ENCODE results near the gene TMEM198.
A peak's percentile ranks its signal among the peaks of the same experiment; 100 is the strongest.

Gene TMEM198

DNA sequence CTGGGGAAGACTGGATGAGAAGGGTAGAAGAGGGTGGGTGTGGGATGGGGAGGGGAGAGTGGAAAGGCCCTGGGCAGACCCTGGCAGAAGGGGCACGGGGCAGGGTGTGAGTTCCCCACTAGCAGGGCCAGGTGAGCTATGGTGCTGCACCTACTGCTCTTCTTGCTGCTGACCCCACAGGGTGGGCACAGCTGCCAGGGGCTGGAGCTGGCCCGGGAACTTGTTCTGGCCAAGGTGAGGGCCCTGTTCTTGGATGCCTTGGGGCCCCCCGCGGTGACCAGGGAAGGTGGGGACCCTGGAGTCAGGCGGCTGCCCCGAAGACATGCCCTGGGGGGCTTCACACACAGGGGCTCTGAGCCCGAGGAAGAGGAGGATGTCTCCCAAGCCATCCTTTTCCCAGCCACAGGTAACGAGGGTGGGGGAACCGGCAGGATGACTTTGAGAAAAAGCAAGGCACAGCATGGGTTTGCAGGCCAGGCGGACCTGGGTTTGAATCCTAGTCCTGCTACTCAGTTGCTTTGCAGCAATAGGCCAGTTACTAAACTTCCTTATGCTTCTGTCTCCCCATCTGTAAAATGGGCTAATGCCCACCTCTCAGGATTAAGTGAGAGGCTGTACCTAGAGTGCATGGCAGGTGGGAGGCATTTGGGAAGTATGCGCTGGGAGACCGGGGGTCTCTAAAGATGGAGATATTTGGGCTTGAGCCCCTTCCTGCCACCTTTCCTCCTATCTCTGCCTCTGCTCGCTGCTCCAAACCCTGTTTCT lies 28.6 kb downstream of the TMEM198 start, which contains the start of gene INHA:
Gene INHA (plus strand): TSS at position 74 of the 765 bp plus-strand sequence. CDS start 65 bp downstream, at position 139.
- H3K36me3 Mint-ChIP-seq: no peaks in the 10 kb centered on the region
- H3K27me3 Mint-ChIP-seq: peaks cover 33% of the 10 kb centered on the region
- no peaks in the 10 kb centered on the region for H3K9me3 Mint-ChIP-seq
- no peak within 1 kb of the TSS for H3K27ac Mint-ChIP-seq
- H3K4me1 Mint-ChIP-seq: no peaks in the 10 kb centered on the region
- H3K4me3 Mint-ChIP-seq: no peak within 1 kb of the TSS

DNA sequence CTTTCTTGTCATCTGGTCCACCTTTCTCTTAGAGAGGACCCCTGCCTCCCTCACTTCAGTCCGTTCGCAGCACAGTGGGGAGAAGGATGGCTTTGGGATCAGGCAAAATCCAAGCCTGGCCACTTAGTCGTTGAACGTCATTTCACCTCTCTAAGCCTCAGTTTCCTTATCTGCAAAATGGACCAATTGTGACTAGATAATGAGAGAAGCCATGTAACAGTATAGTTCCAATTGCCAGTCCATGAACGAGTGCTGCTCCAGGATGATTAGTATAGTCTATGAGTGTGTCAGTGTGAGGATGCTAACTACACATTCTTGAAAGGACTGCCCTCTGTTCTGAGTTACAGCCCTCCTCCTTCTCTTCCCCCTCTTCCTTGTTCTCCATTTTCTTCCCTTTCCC lies 29.3 kb downstream of the TMEM198 start:
- H3K27me3 Mint-ChIP-seq: peaks cover 32% of the 10 kb centered on the region

GRCh38 chr2:219574484-219575311 lies 30.9 kb downstream of the TMEM198 start:
- Mint-ChIP-seq H3K9me3 (no peaks in the 10 kb centered on the region), H3K4me1 (no peaks in the 10 kb centered on the region), H3K27me3 (peaks cover 23% of the 10 kb centered on the region), H3K4me3 (no peak overlapping the region), H3K27ac (no peak overlapping the region), H3K36me3 (no peaks in the 10 kb centered on the region)

More for the DNA sequence above, 29.3 kb downstream of the TMEM198 start:
- H3K4me3 Mint-ChIP-seq: no peak overlapping the region
- H3K27ac Mint-ChIP-seq: peak overlapping the region; percentile 35
- H3K36me3 Mint-ChIP-seq: no peaks in the 10 kb centered on the region
- no peaks in the 10 kb centered on the region for H3K9me3 Mint-ChIP-seq
- no peaks in the 10 kb centered on the region for H3K4me1 Mint-ChIP-seq

DNA sequence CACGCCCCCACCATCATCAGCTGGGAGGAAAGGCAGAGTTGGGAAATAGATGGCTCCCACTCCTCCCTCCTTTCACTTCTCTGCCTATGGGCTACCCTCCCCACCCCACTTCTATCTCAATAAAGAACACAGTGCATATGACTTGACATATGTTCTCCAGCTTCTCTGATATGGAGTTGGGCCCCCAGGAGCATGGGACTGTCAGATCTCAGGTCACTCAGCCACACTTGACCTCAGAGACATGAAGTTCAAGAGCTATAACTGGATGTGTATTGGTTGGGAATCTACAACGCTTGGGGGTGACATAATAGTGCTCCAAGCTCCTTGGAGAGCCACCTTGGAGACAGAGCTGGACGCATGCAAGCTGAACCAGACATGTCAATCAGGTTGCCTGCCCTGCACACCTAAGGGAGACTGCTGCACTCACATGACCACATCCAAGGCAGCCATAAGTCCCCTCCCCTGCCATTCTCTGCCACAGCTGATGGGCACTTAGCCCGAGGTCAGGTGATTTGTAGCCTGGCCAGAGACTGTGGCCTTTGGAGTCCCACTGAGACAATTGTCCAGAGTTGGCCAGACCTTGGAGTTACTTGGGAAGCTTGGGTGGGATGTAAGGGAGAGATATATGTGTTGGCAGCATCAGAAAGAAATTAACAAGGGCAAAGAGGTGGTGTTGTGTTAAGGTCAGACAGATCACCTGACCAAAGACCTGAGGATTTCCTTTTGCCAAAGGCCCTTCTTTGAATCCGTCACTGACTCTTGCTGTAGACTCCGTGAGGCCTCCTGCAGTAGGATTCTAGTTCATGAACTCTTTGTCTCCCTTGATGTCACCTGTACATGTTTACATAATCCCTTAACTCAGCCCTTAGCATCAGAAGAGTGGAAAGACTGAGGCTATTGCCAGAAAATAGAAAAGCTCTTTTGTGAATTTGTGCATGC lies 32.0 kb downstream of the TMEM198 start:
- no peaks in the 10 kb centered on the region for H3K4me1 Mint-ChIP-seq
- no peaks in the 10 kb centered on the region for H3K36me3 Mint-ChIP-seq
- no peaks in the 10 kb centered on the region for H3K9me3 Mint-ChIP-seq

DNA sequence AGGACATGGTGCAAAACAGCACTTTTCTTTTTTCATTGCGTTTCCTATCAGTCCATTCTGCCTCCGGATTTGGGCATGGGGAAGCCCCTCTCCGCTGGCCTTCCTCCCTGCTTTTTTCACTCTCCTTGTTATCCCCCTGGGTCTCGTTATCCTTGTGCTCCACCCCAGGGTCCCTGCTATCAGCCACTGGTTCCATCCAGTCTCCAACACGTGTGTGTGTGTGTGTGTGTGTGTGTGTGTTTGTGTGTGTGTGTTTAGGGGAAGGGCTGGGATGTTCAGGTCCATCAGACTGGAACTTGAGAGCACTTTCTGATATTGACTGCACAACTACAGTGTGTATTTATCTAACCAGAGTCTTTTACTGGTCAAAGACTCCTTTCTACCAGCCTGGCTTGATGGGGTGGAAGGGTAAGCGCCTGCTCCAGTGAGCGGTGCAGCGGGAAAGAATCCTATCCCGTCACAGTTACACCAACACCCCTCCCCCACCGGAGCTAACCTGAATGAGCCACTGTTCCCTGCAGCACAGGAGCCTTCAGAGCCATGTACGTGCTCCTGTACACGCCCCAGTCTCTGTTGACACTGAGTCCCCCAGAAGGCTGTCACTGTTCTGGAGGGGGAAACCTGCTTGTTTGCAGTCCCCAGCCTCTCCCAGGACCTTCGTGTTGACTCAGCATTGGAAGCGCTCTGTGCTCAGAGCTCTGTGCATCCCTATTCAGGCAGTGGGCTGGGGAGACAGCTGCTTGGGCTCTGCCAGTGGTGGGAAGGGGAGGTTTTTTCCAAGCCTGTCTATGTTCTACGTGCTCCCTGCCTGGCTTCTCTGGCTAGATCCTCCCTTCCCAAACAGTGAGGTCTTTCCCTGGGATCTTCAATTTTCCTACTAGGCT lies 32.9 kb downstream of the TMEM198 start:
- no peaks in the 10 kb centered on the region for H3K36me3 Mint-ChIP-seq
- no peaks in the 10 kb centered on the region for H3K4me1 Mint-ChIP-seq
- no peak overlapping the region for H3K27ac Mint-ChIP-seq
- peaks cover 20% of the 10 kb centered on the region for H3K27me3 Mint-ChIP-seq
- no peaks in the 10 kb centered on the region for H3K9me3 Mint-ChIP-seq
- H3K4me3 Mint-ChIP-seq: no peak overlapping the region

More for the DNA sequence above, 32.0 kb downstream of the TMEM198 start:
- Mint-ChIP-seq H3K27ac (no peak overlapping the region), H3K4me3 (no peak overlapping the region), H3K27me3 (peaks cover 21% of the 10 kb centered on the region)

DNA sequence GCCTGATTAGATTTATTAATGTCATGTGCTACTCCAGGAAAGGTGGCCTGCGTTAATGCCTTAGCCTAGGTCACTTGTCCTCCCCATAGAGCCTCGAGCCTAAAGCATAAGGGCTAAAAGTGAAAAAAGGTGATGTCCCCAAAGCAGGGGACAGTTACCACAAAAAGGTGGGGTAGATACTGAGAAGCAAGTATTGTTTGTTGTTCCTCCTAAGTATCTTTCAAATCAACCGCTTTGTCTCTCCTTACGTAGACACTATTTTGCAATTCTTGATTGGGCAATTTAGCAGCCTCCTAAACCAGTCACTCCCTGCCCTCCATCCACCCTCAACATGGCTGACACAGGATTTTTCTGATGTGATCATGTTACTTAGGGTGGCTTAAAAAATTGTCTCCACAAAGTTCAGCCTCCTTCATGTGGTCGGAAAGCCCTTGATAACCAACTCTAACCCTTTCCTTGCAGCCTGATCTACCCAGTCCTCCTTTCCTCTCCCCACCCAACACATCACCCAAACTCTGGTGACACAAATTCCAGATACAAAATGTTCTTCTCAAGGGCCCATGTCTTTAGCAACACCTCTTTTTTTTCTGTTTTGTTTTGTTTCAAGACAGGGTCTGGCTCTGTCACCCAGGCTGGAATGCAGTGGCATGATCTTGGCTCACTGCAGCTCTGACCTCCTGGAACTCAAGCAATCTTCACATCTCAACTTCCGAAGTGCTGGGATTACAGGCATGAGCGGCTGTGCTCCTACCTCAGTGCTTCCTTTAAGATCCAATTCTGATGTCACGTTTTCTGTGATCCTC lies 35.2 kb downstream of the TMEM198 start:
- H3K4me3 Mint-ChIP-seq: no peak overlapping the region
- H3K27ac Mint-ChIP-seq: no peak overlapping the region
- H3K4me1 Mint-ChIP-seq: no peaks in the 10 kb centered on the region
- no peaks in the 10 kb centered on the region for H3K36me3 Mint-ChIP-seq
- H3K9me3 Mint-ChIP-seq: no peaks in the 10 kb centered on the region
- H3K27me3 Mint-ChIP-seq: peaks cover 9% of the 10 kb centered on the region

DNA sequence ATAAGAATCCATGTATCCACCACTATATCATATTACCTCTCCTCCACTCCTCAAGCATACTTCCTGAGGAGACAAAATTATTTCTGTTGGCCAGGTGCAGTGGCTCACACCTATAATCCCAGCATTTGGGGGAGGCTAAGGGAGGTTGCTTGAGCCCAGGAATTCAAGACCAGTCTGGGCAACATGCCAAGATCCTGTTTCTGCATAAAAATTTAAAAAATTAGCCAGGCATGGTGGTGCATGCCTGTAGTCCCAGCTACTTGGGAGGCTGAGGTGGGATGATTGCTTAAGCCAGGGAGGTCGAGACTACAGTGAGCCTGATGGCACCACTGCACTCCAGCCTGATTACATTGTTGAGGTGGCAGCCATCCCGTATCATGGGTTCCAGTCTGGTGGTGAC lies 37.5 kb downstream of the TMEM198 start:
- H3K27ac Mint-ChIP-seq: no peak overlapping the region
- no peaks in the 10 kb centered on the region for H3K36me3 Mint-ChIP-seq
- H3K4me3 Mint-ChIP-seq: no peak overlapping the region
- peaks cover 4% of the 10 kb centered on the region for H3K27me3 Mint-ChIP-seq
- no peaks in the 10 kb centered on the region for H3K9me3 Mint-ChIP-seq
- no peaks in the 10 kb centered on the region for H3K4me1 Mint-ChIP-seq

GRCh38 chr2:219591091-219591490 lies 47.3 kb downstream of the TMEM198 start:
- Mint-ChIP-seq H3K36me3 (no peaks in the 10 kb centered on the region), H3K4me1 (no peaks in the 10 kb centered on the region), H3K27ac (no peak overlapping the region), H3K27me3 (peaks cover 2% of the 10 kb centered on the region), H3K4me3 (no peak overlapping the region), H3K9me3 (no peaks in the 10 kb centered on the region)

GRCh38 chr2:219592736-219593135 lies 48.9 kb downstream of the TMEM198 start:
- no peaks in the 10 kb centered on the region for H3K36me3 Mint-ChIP-seq
- peaks cover 2% of the 10 kb centered on the region for H3K27me3 Mint-ChIP-seq
- H3K4me1 Mint-ChIP-seq: no peaks in the 10 kb centered on the region
- H3K9me3 Mint-ChIP-seq: no peaks in the 10 kb centered on the region
- H3K27ac Mint-ChIP-seq: no peak overlapping the region
- no peak overlapping the region for H3K4me3 Mint-ChIP-seq

GRCh38 chr2:219593154-219593553 lies 49.3 kb downstream of the TMEM198 start:
- Mint-ChIP-seq H3K4me3 (no peak overlapping the region), H3K36me3 (no peaks in the 10 kb centered on the region), H3K4me1 (peaks cover 3% of the 10 kb centered on the region), H3K9me3 (no peaks in the 10 kb centered on the region), H3K27me3 (peaks cover 2% of the 10 kb centered on the region), H3K27ac (no peak overlapping the region)

DNA sequence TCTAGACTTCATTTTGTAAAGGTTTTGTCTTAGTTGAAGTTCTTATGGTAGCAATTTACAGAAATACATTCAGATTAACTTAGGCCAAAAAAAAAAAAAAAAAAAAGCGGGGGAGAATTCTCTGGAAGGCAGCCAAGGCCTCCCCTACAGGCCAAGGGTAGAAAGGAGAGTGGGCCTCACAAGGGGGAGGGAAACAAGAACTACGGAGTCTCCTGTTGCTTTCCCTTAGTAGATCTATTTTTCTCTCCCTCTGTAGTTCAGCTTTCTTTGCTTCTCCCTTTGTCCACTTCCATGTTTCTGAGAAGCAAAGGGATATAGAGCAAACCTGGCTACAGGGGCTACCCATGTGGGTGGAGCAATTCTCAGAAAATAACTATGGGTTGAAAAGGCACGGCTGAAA lies 51.4 kb downstream of the TMEM198 start:
- H3K9me3 Mint-ChIP-seq: no peaks in the 10 kb centered on the region
- H3K27me3 Mint-ChIP-seq: peaks cover 2% of the 10 kb centered on the region
- no peak overlapping the region for H3K4me3 Mint-ChIP-seq
- H3K4me1 Mint-ChIP-seq: peaks cover 11% of the 10 kb centered on the region
- H3K36me3 Mint-ChIP-seq: no peaks in the 10 kb centered on the region
- no peak overlapping the region for H3K27ac Mint-ChIP-seq

- no peaks in the 10 kb centered on the region for H3K9me3 Mint-ChIP-seq
- peak overlapping the region; percentile 97 for H3K4me3 Mint-ChIP-seq
- H3K27me3 Mint-ChIP-seq: peaks cover 2% of the 10 kb centered on the region
- peak overlapping the region; percentile 97 for H3K27ac Mint-ChIP-seq
- peaks cover 11% of the 10 kb centered on the region for H3K4me1 Mint-ChIP-seq
- peaks cover 4% of the 10 kb centered on the region for H3K36me3 Mint-ChIP-seq
Measured at GRCh38 chr2:219596954-219597551, 53.2 kb downstream of the TMEM198 start.

DNA sequence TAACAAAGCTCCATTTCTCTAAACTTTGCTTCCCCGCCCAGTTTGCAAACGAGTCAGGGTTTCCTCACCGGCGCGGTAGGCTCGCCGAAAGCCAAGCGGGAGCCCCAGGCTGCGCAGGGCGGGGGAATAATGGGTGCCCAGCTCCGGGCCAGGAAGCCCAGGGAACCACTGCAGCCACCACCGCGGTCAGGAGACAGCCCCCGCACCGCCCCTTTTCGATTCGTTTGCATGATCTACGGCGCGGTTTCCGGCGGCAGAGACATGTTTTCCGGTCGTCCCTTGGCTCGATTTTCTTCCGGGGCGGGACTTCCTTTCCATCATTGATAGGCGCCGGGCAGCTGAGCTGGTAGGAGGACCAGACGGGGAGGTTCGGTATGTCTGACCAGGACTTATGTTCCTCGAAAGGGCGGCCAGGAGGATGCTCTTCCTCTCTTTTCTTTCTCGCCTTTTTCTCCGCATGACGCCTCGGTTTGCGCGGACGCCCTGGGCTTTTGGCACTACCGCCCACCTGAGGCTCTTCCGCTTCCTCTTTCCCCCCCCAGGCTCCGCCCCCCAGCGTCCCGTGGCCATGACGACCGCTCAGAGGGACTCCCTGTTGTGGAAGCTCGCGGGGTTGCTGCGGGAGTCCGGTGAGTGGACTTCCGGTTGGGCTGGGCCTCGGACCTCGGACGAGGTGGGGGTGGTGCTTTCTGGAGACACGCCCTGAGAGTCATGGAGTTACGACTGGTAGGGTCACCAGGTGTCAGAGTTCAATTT lies 53.9 kb downstream of the TMEM198 start, which contains the start of gene STK11IP:
Gene STK11IP (plus strand): TSS at position 306 of the 756 bp plus-strand sequence. CDS start 263 bp downstream, at position 569.
- Mint-ChIP-seq H3K27me3 (peaks cover 1% of the 10 kb centered on the region), H3K27ac (peak within 1 kb of the TSS; percentile 97), H3K4me1 (peaks cover 11% of the 10 kb centered on the region), H3K36me3 (peaks cover 5% of the 10 kb centered on the region), H3K4me3 (peak within 1 kb of the TSS; percentile 97), H3K9me3 (no peaks in the 10 kb centered on the region)

All from activated naive CD4-positive, alpha-beta T cell treated with anti-CD3 and anti-CD28 coated beads, Interleukin-2, amount 50 U/mL, for 24 hours (primary cell).